Measurements from ENCODE around the gene TMEM245. TPM values are rescaled to one million over a fixed set of nuclear protein-coding genes. Genes with fewer than 3 reads are reported as not detected.
A peak's percentile ranks its signal among the peaks of the same experiment; 100 is the strongest.
"Not testable (repeated sequence)": the region's sequence is repeated elsewhere in the genome, so short reads cannot be mapped to it uniquely, and the experiment has no call there.

TMEM245 gene
- total RNA-seq, 1 donor from 2014 or later, result 52.2 TPM

DNA sequence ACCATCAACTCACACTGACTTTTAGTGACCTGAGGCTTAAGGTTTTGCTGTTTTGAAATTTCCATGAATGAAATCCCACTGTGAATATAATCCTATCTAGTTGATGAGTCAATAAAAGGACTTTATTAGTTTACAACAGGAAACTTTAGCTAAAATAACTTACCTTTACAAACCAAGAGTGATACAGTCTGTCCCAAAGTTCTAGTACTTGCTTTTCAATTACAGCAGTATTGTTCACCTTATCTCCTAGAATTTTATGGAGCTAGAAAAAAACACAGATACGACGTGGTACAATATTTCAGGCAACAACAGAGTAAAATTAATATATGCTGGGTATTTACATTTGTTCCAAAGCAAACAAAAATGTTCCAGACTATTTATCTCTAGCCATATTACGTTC lies 59.6 kb downstream of the TMEM245 start:
- H3K36me3 Mint-ChIP-seq (ENCODE audit: low read depth, unreplicated experiment), result peaks cover 13% of the 10 kb centered on the region
- no peaks in the 10 kb centered on the region for H3K9me3 Mint-ChIP-seq (ENCODE audit: unreplicated experiment)
- Histone ChIP-seq H3K27ac (ENCODE audit: low read depth, low read length) (no peak overlapping the region), H3K36me3 (ENCODE audit: insufficient read depth, low read length) (peaks cover 32% of the 10 kb centered on the region), H4K20me1 (ENCODE audit: insufficient read depth, low read length) (no peaks in the 10 kb centered on the region), H3K9me3 (ENCODE audit: insufficient read depth, low read depth, low read length) (no peaks in the 10 kb centered on the region), H3K79me2 (ENCODE audit: insufficient read depth, low read length) (no peaks in the 10 kb centered on the region), H3K4me1 (ENCODE audit: insufficient read depth, low read length) (peaks cover 2% of the 10 kb centered on the region), H2AFZ (ENCODE audit: low read depth, low read length) (no peak overlapping the region), H3K9ac (ENCODE audit: low read length) (no peak overlapping the region), H3K4me2 (ENCODE audit: low read length) (no peak overlapping the region), H3K27me3 (ENCODE audit: insufficient read depth, low read length) (no peaks in the 10 kb centered on the region), H3K4me3 (ENCODE audit: insufficient read depth, low read depth, low read length) (no peak overlapping the region)
- H3K27me3 Mint-ChIP-seq (ENCODE audit: low read depth, unreplicated experiment), result no peaks in the 10 kb centered on the region
- H3K4me3 Mint-ChIP-seq (ENCODE audit: unreplicated experiment), result no peak overlapping the region
- peaks cover 11% of the 10 kb centered on the region for H3K4me1 Mint-ChIP-seq (ENCODE audit: low read depth, unreplicated experiment)
- no peak overlapping the region for H3K27ac Mint-ChIP-seq (ENCODE audit: unreplicated experiment)
- DNase-seq (ENCODE audit: low read depth) (no peak), FAIRE-seq (no peak)
- no peak for TF ChIP-seq CTCF (IDR thresholded peaks at IDR 0.05; ENCODE audit: insufficient read depth, low read depth, low read length)
- TF ChIP-seq EZH2 (IDR thresholded peaks at IDR 0.05; ENCODE audit: insufficient read depth, low read length), result no peak

DNA sequence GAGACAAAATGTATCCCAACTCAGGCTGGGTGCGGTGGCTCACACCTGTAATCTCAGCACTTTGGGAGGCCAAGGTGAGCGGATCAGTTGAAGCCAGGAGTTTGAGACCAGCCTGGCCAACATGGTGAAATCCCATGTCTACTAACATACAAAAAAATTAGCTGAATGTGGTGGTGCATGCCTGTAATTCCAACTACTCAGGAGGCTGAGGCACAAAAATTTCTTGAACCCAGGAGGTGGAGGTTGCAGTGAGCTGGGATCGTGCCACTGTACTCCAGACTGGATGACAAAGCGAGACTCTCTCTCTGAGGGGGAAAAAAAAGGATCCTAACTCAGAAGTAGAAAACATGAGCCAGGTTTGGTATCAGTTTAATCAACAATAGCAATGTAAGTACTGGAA lies 66.6 kb downstream of the TMEM245 start:
- H3K79me2 ChIP-seq (ENCODE audit: insufficient read depth, low read length); H3K27me3 Mint-ChIP-seq (ENCODE audit: low read depth, unreplicated experiment); H3K9me3 ChIP-seq (ENCODE audit: insufficient read depth, low read depth, low read length); H3K4me3 ChIP-seq (ENCODE audit: insufficient read depth, low read depth, low read length); H4K20me1 ChIP-seq (ENCODE audit: insufficient read depth, low read length); H3K4me1 ChIP-seq (ENCODE audit: insufficient read depth, low read length); H3K4me2 ChIP-seq (ENCODE audit: low read length); H3K27me3 ChIP-seq (ENCODE audit: insufficient read depth, low read length); H3K9me3 Mint-ChIP-seq (ENCODE audit: unreplicated experiment); DNase-seq (ENCODE audit: low read depth); H3K4me3 Mint-ChIP-seq (ENCODE audit: unreplicated experiment); H2AFZ ChIP-seq (ENCODE audit: low read depth, low read length); H3K27ac ChIP-seq (ENCODE audit: low read depth, low read length); H3K27ac Mint-ChIP-seq (ENCODE audit: unreplicated experiment); H3K9ac ChIP-seq (ENCODE audit: low read length); FAIRE-seq: not testable (repeated sequence)
- H3K36me3 ChIP-seq (ENCODE audit: insufficient read depth, low read length), result peaks cover 34% of the 10 kb centered on the region
- Mint-ChIP-seq H3K36me3 (ENCODE audit: low read depth, unreplicated experiment) (peaks cover 34% of the 10 kb centered on the region), H3K4me1 (ENCODE audit: low read depth, unreplicated experiment) (peaks cover 10% of the 10 kb centered on the region)

DNA sequence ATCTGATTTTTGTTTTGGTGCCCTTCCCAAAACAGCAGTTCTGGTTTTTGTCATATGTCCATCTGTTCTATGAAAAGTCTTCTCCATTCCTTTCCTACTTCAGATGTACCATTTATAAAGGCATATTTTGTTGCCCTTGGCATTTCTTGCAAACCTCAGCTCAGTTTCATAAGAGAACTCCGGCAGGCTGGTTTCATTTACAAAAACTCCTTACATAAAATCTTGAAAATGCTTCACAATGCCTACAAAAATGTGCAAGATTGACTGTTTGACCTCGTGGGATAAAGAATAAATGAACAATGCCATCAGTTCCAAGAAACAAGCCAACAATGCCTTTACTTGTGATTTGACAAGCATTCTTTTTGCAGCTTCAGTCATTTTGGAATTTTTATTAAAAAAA lies 67.3 kb downstream of the TMEM245 start:
- no peaks in the 10 kb centered on the region for H3K9me3 ChIP-seq (ENCODE audit: insufficient read depth, low read depth, low read length)
- H3K27ac Mint-ChIP-seq (ENCODE audit: unreplicated experiment), result no peak overlapping the region
- H4K20me1 ChIP-seq (ENCODE audit: insufficient read depth, low read length), result no peaks in the 10 kb centered on the region
- peaks cover 40% of the 10 kb centered on the region for H3K36me3 ChIP-seq (ENCODE audit: insufficient read depth, low read length)
- H3K4me2 ChIP-seq (ENCODE audit: low read length), result no peak overlapping the region
- peaks cover 34% of the 10 kb centered on the region for H3K36me3 Mint-ChIP-seq (ENCODE audit: low read depth, unreplicated experiment)
- no peak overlapping the region for H3K27ac ChIP-seq (ENCODE audit: low read depth, low read length)
- no peaks in the 10 kb centered on the region for H3K79me2 ChIP-seq (ENCODE audit: insufficient read depth, low read length)
- no peak overlapping the region for H3K4me3 ChIP-seq (ENCODE audit: insufficient read depth, low read depth, low read length)
- FAIRE-seq, result no peak
- peak; percentile 74 for DNase-seq (ENCODE audit: low read depth)
- H3K4me3 Mint-ChIP-seq (ENCODE audit: unreplicated experiment), result no peak overlapping the region
- H3K27me3 ChIP-seq (ENCODE audit: insufficient read depth, low read length), result no peaks in the 10 kb centered on the region
- H3K27me3 Mint-ChIP-seq (ENCODE audit: low read depth, unreplicated experiment), result no peaks in the 10 kb centered on the region
- TF ChIP-seq EZH2 (IDR thresholded peaks at IDR 0.05; ENCODE audit: insufficient read depth, low read length), result no peak
- no peak for TF ChIP-seq CTCF (IDR thresholded peaks at IDR 0.05; ENCODE audit: insufficient read depth, low read depth, low read length)
- H3K9ac ChIP-seq (ENCODE audit: low read length), result no peak overlapping the region
- peaks cover 10% of the 10 kb centered on the region for H3K4me1 Mint-ChIP-seq (ENCODE audit: low read depth, unreplicated experiment)
- H3K4me1 ChIP-seq (ENCODE audit: insufficient read depth, low read length), result peaks cover 5% of the 10 kb centered on the region
- H3K9me3 Mint-ChIP-seq (ENCODE audit: unreplicated experiment), result no peaks in the 10 kb centered on the region
- no peak overlapping the region for H2AFZ ChIP-seq (ENCODE audit: low read depth, low read length)
